ENCODE measurements around the gene DTX3.
"Not testable (repeated sequence)": the region's sequence is repeated elsewhere in the genome, so short reads cannot be mapped to it uniquely, and the experiment has no call there.

Gene DTX3, protein sequence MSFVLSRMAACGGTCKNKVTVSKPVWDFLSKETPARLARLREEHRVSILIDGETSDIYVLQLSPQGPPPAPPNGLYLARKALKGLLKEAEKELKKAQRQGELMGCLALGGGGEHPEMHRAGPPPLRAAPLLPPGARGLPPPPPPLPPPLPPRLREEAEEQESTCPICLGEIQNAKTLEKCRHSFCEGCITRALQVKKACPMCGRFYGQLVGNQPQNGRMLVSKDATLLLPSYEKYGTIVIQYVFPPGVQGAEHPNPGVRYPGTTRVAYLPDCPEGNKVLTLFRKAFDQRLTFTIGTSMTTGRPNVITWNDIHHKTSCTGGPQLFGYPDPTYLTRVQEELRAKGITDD

GRCh38 chr12:57604454-57604991 lies at the start of gene DTX3:
TSS of gene DTX3 (plus strand) at chr12:57604824. CDS start at chr12:57606518, 1,694 bp downstream.
- DNase-seq: no peak

DNA sequence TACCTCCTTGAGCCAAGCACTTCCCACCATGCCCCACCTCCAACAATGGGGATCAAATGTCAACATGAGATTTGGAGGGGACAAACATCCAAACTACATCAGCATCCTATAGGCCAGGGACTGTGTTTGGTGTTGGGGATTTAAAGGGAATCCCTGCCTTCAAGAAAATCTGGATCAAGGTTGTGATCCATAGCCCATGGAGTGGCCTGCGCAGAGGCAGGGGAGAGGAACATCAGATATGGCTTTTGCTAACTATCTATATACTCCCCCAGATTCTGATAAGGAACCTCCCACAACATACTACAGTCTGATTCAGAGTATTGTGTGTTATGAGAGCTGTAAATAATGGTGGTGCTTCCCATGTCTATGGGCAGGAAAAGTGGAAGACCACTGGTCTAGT lies 49.7 kb upstream of the DTX3 start:
- DNase-seq: no peak

- no peak for DNase-seq
Observed at GRCh38 chr12:57558864-57559263, 45.8 kb upstream of the DTX3 start.

DNA sequence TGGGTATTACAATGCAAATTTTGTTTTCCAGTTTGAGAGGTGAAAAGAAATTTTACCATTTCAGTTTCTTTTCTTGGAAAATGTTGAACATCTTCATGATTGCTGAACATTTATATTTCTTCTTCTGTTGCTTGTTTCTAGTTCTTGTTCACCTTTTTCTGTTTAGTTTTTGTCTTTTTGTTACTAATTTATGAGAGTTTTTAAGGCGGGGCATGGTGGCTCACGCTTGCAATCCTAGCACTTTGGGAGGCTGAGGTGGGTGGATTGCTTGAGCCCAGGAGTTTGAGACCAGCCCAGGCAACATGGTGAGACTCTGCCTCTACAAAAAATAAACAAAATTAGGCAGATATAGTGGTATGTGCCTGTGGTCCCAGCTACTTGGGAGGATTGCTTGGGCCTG lies 44.1 kb upstream of the DTX3 start:
- DNase-seq: no peak

DNA sequence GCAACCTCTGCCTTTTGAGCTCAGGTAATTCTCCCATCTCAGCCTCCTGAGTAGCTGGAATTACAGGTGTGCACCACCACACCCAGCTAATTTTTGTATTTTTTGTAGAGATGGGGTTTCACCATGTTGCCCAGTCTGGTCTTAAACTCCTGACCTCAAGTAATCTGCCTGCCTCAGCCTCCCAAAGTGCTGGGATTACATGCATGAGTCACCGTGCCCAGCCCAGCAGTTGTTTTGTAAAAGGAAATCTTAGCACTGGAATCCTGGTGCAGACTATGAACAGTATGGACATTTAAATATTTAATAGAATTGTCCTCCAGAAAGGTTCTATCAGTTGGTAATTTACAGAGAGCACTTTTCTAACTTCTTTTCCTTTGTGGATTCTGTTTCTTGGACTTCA lies 43.5 kb upstream of the DTX3 start:
- not testable (repeated sequence) for DNase-seq

- DNase-seq: no peak
Observed at GRCh38 chr12:57563358-57563757, 41.3 kb upstream of the DTX3 start.

DNA sequence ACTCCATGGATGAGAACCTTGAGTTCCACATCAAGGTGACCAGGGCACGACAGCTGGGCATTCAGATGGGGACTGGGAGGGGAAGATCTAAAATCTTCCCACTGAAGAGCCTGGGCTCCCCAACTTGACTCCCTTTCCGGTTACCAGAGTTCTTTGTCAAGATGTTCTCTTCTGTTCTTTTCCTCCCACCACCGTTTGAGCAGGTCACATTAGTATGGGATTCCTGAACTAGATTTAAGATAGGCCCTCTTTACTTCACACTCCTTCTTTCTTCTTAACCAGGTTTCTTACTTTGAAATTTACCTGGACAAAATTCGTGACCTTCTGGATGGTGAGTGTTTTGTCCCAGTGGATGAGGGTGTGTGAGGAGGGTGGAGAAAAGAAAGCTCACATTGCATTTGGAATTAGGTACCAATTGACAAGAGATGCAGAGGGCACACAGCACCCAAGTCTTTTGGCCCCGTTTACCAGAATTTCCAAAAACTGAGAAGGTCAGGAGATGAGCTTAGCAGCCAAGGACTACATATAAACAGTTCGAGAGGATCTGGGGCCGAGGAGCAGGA lies 40.4 kb upstream of the DTX3 start:
- no peak for DNase-seq

- no peak for DNase-seq
Observed at GRCh38 chr12:57568838-57569237, 35.8 kb upstream of the DTX3 start.

DNA sequence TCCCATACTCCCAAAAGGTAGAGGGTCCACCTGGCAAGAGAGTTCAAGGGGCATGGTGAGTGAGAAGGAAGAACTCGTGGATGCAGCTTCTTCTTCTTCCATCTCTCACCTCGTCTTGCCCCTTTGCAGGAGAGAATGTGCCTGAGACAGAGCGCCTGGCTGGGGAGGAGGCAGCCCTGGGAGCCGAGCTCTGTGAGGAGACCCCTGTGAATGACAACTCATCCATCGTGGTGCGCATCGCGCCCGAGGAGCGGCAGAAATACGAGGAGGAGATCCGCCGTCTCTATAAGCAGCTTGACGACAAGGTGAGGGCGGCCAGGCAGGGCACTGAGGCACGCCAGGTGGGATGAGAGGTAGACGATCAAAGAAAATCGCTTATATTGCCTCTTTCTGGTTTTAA lies 34.8 kb upstream of the DTX3 start:
- DNase-seq: no peak

DNA sequence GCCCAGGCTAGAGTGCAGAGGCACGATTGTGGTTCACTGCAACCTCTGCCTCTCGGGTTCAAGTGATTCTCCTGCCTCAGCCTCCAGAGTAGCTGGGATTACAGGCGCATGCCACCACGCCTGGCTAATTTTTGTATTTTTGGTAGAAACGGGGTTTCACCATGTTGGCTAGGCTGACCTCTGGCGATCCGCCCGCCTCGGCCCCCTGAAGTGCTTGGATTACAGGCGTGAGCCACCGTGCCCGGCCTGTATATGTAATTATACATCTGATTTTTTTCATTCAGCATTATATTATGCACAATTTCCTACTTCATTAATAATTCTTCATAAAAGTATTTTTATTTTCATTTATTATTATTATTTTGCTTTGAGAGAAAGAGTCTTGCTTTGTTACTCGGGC lies 34.2 kb upstream of the DTX3 start:
- DNase-seq: not testable (repeated sequence)

GRCh38 chr12:57571926-57572762 lies 32.5 kb upstream of the DTX3 start:
- no peak for DNase-seq

DNA sequence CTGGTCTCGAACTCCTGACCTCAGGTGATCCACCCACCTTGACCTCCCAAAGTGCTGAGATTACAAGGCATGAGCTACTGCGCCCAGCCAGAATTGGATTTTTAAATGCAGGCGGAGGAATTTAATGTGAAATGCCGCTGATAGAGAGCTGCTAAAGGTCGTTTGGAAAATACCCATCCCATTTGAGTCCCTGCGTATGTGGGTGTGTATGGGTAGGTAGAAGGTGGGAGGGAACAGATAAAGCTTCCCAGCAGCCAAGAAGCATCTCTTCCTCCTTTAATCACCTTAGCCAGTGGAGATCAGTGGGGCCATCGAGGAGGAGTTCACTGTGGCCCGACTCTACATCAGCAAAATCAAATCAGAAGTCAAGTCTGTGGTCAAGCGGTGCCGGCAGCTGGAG lies 29.8 kb upstream of the DTX3 start:
- no peak for DNase-seq

GRCh38 chr12:57575771-57576612 lies 28.6 kb upstream of the DTX3 start:
- no peak for DNase-seq

DNA sequence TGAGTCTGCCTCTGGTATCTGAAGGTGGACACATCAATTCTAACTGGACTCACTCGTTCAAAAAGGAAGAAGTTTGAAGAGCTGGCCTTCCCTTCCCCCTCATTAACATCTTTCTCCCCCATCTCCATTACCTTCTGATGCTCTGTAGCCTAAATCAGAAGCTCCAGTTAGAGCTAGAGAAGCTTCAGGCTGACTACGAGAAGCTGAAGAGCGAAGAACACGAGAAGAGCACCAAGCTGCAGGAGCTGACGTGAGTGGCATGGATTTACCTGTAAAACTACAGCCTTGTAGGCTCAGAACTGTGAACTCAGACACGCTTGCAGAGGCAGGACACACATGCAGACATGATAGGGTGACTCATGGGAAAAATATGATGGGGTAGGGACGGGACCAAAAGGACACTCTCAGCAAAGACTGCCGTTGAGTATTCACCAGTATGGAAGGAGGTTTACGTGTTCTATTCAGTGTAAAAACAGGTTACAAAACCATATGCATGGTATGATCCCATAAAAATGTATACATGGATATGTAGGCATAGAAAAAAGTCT lies 27.9 kb upstream of the DTX3 start:
- DNase-seq: no peak

DNA sequence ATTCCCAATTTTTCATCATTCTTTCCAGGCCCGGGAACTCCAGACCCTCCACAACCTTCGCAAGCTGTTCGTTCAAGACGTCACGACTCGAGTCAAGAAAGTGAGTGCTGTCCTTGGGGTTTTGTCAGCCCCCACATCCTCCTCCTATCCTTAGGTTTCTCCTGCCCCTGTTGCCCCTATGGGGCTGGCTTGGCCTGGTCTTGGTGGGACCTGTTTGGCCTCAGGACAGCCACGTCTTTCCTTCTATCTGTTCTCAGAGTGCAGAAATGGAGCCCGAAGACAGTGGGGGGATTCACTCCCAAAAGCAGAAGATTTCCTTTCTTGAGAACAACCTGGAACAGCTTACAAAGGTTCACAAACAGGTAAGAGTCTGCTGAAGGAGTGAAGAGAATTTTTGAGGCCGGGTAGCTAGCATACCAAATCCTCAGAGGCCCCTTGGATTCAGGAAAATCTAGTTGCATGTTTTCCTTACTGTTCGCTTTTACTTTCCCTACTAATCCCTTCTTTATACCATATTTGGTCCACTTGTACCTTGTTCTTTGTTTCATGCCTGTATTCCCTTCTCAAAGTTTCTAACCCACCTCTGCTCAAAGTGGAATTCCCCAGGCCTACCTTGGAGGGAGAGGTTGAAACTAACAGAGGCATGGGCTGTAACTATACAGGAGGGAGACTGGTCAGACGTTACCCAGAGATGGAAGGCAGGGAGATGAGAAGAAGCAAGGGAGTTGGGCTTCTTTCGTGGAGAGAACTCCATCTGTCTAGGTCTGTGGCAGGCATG lies 26.5 kb upstream of the DTX3 start:
- no peak for DNase-seq

DNA sequence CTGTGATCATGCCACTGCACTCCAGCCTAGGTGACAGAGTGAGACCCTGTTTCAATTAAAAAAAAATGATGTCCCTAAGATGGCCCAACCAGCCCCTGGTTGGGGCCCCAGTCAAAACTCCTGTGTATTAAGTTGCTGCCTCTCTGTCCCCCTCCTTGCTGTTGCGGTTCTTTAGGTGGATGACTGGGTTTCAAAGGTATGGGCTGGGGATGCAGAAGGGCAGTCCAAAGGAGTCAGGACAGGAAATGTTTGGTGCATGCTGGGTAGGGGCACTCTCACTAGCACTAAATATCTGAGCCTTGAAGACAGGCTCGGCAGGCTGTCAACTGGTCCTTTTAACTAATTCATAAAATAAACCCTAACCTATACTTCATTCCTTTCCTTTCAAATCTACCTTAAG lies 25.6 kb upstream of the DTX3 start:
- DNase-seq: no peak

DNA sequence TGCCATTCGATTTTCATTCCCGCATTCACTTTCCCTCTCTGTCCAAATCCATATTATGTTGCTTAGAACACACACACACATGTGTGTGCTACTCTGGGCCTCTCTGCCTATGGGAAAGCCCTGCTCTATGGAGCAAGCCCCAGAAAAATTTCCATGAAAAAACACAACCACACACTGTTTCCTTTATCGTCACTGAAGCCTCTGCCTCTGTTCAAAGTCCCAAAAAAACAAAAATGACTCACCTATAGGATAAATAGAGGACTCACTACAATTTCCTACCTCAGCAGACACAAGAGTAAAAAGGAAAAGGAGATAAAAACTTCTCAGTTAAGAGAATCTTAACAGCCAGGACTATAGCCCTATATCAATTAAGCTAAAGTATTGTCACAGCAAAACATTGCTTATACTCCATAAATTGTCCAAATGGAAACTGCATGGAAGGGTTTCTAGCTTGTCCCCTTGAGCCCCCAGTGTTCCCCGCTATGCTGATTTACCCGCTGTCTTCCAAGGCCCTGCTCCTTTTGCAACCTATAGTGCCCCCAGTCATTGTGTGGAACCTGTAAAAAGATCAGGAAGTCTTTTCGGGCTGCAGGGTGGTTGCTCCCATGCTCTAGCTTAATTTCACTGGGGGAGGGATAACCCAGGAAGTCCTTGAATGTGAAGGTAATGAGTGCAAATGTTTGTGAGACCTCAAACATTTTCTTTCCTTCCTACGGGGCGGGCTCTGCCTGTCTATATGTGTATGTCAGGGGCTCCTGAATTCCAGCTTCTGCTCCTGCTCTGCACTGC lies 24.8 kb upstream of the DTX3 start:
- no peak for DNase-seq

DNA sequence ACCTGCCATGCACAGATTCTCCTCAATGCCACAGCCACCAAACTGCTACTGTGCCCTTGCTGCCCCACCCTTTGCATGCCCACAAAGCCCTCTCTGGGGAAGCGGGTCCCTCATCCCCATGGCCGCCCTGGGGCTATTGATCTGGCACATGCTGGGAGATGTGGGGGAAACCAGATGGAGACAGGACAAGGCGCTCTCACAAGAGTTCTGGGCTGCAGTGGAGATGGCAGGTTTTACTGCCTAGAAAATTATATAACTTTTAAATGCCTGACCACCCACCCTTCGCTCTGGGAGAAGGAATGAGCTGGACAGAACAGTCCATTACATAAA lies 24.2 kb upstream of the DTX3 start:
- DNase-seq: no peak

GRCh38 chr12:57581802-57582201 lies 22.8 kb upstream of the DTX3 start:
- no peak for DNase-seq

GRCh38 chr12:57582440-57582839 lies 22.2 kb upstream of the DTX3 start:
- no peak for DNase-seq
